8988T (cell line): ENCODE measurements around the gene CTSZ.

ENCODE experiments used
- DNase-seq: peaks from one replicate; pipeline ENCODE4 v3.0.0; 2011

Gene CTSZ

GRCh38 chr20:59031564-59032022 is 24.5 kb upstream of the CTSZ start:
- no peak for DNase-seq

GRCh38 chr20:59030911-59031563 is 24.0 kb upstream of the CTSZ start:
- DNase-seq = no peak

- DNase-seq = no peak
Observed at GRCh38 chr20:59028812-59029211, 21.8 kb upstream of the CTSZ start.

GRCh38 chr20:59027741-59028320 is 20.8 kb upstream of the CTSZ start:
- no peak for DNase-seq

- DNase-seq = no peak
Observed at GRCh38 chr20:59026904-59027740, 20.1 kb upstream of the CTSZ start.

DNA sequence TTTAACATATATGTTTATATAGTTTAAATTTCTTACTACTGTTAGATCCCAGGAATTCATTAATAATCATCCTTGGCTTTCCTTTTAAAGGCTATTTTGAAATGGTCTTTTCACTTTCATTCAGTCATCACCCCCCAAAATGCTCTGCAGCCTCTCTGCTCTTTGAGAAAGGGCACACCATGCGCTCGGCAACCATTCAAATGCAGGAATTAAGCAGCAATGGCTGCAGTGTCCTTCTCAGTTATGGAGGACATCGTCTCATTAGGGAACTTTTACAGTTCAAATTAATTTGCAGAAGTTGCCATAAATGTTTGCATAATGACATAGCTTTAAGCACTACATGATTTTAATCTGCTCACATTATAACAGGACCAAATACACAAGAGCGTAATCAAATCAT is 18.5 kb upstream of the CTSZ start:
- no peak for DNase-seq

- DNase-seq = no peak
Observed at GRCh38 chr20:59025086-59025485, 18.0 kb upstream of the CTSZ start.

DNA sequence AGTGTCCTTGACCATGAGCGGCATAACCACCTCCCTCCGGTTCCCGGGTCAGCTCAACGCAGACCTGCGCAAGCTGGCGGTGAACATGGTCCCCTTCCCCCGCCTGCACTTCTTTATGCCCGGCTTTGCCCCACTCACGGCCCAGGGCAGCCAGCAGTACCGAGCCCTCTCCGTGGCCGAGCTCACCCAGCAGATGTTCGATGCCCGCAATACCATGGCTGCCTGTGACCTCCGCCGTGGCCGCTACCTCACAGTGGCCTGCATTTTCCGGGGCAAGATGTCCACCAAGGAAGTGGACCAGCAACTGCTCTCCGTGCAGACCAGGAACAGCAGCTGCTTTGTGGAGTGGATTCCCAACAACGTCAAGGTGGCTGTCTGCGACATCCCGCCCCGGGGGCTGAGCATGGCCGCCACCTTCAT is 17.1 kb upstream of the CTSZ start:
- DNase-seq = no peak

DNA sequence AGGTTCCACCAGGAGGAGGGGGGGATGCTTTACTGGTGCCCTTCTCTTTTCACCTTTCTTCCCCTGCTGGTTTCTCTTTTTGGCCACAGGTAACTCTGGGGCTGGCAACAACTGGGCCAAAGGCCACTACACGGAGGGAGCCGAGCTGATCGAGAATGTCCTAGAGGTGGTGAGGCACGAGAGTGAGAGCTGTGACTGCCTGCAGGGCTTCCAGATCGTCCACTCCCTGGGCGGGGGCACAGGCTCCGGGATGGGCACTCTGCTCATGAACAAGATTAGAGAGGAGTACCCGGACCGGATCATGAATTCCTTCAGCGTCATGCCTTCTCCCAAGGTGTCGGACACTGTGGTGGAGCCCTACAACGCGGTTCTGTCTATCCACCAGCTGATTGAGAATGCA is 16.6 kb upstream of the CTSZ start:
- no peak for DNase-seq

GRCh38 chr20:59022754-59023153 is 15.7 kb upstream of the CTSZ start:
- no peak for DNase-seq

- no peak for DNase-seq
Observed at GRCh38 chr20:59020938-59021551, 14.0 kb upstream of the CTSZ start.

- no peak for DNase-seq
Observed at GRCh38 chr20:59019217-59019616, 12.2 kb upstream of the CTSZ start, which contains the start of gene TUBB1. Gene TUBB1, plus strand, starts transcription at chr20:59019429. Its CDS starts 94 bp downstream, at chr20:59019523.

DNA sequence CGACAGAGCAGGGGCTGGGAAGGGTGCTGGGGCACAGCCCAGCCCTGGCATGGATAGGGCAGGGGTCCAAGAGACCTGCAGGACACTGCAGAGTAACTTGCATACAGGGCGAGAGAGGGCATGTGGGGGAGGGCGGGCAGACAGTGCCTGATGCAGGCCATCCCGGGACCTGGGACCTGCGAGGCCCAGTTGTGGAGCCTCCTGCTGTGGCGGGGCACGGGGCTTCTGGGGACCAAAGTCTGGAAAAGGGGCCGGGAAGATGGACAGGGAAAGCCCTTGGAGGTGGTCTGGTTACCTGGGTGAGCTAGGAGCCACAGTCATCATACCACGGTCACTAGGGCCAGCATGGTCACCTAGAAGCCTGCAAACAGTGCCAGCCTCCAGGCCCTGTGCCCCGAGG is 11.8 kb upstream of the CTSZ start:
- DNase-seq = no peak

- no peak for DNase-seq
Observed at GRCh38 chr20:59017493-59018231, 10.6 kb upstream of the CTSZ start.

DNA sequence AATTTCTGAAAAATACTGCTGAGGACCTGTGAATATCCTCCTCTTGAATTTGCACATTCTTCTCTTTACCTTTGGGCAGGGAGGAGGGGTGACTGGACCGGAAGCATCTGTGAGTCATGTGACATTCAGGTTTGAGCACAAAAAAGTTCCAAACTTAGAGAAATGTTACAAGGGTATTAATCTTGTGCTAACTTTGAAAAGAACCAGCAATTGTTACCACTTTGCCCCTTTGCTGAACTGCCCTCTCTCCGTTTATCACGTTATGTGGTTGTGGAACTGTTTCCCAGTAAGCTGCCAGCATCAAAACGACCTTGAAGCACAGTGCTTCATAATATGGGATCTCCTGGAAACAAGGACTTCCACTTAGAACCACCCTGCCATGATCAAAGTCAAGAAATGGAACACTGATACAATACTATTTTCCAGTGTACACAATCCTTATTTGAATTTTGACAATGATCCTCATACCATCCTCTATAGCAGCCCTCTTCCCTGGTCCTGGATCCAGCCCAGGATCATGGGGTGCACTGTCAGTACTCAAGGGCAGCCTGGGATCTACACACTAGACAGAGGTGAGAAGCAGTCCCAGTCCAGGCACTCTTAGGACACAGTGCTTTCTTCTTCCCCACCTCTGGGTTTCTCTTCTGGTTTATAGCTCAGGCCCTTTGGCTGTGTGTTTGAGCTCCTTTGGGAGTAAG is 9.9 kb upstream of the CTSZ start:
- no peak for DNase-seq

DNA sequence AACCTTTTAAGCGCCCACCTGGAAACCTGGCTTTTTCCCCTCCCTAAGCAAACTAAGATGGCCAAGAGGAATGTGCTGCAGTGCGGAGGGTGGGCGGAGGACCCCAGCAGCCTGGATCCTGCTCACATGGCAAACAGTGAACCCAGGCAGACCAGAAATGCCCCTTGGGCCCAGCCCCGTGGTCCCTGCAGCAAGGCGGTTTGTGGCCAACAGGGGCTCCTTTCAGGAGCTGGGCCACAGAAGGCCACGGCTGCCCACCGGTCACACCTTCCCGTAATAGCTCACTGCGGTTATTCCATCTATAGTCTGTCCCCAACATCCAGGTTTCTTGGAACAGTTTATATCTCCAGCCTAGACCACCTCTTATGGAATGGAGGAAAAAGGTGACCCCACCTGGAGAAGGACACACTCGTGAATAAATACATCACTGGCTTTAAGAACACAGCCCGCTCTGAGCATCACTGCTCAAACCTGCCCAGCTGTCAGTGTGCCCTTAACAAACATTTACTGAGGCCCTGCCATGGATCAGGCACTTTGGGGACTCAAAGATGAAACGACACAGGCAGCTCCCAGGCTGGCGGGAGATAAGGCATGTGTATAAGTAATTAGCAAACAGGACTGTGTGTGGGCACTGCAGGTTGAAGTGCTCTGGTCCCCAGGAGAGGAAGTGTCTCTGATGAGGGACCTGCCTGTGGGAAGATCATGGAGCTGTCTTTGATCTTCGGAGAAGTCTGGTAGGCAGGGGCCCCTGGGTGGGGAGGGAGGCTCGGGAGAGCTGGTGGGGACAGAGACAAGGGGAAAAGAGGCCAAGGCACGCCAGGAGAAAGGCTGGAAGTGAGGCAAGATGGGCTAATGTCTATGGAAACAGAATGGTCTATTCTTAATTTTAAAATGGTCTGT is 9.0 kb upstream of the CTSZ start:
- no peak for DNase-seq

DNA sequence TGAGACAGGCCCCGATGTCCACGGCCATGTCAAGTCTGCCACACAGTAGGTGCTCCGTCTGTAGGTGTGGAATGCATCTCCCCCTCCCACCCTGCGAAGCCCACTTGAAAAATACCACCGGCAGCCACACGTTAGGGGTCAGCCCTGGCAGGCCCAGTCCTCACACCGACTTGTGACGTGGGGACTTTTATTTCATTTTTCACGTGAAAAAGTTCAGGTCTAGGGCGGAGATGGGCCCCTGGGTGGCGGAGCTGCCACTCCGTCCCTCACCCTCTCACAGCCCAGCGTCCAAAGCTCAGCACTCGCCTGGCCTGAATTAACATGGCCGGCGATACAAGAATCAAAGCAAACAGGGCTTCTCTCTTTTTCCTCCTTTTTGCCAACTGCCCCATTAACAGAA is 8.4 kb upstream of the CTSZ start:
- DNase-seq = no peak

DNA sequence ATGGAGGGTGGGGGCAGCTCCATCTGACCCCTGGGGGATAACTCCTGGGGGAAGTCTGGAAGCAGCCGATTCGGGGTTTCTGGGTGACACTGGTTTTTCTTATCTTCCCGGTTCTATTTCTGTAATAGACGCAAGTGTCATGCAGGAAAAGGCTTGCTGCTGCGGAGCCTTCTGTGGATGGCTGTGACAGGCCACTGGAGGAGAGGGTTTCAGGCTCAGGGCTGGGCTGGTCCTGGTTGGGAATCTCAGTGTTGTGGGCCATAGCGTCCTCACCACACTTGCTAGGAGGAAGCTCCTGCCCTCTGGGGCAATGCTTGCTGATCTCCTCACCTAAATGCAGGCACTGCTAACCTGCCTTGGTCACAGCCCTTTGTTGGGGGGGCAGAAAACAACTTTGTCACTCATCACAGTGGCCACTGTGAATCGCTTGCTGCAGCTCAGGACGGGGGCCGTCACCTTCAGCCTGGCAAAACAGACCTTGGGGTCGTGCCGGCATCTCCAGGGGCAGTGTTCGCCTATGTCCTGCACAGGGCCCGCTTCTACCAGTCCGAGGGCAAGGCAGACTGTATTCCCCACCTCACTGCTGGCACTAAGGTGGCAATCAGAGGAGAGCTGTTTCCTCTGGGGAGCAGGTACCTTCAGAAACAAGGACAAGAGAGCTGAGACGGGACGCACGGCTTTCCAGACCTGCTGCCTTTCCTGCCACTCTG is 7.8 kb upstream of the CTSZ start:
- no peak for DNase-seq

DNA sequence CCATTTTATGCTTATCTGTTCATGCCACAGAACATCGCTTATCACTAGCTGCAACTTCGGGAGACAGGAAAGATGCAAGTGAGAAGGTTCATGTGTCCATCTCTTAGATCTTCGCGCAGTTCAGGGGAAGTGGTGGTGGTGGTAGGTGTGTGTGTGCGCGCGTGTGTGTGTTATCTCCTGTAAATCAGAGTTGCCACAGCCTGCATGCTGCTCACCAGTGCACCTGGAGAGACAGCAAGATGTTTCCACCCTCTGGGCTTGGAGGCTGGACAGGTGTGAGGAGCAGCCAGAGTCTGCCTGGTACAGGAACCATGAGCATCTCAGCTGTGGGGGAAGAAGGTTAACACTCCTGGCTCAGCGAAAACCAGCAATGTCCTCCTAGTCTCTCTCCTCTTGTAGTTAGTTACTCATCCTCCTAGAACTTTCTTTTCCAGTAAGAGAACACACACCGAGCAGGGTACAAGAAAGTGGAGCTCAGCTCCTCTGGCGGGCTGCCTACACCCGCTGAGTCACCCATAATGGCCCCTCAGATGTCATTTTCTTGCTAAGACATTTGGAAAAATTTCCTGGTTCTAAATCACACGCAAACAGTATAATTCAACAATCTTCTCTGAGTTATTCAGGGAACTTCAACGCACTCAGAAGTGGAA is 7.0 kb upstream of the CTSZ start:
- DNase-seq = no peak
